Nasal cavity respiratory epithelium epithelial cell of viscerocranial mucosa (primary cell): Measurements from ENCODE around the gene KNG1. TPM values are rescaled to one million over a fixed set of nuclear protein-coding genes. Genes with fewer than 3 reads are reported as not detected.

Source experiments
- total RNA-seq: library from RNA; depleted of rRNA; stranded (reverse); fragments of >200 nt; gene quantifications from 2 replicates; pipeline ENCODE4 v1.2.3, GENCODE V29; 2014

The KNG1 gene
- not detected in 2 replicates for total RNA-seq

DNA sequence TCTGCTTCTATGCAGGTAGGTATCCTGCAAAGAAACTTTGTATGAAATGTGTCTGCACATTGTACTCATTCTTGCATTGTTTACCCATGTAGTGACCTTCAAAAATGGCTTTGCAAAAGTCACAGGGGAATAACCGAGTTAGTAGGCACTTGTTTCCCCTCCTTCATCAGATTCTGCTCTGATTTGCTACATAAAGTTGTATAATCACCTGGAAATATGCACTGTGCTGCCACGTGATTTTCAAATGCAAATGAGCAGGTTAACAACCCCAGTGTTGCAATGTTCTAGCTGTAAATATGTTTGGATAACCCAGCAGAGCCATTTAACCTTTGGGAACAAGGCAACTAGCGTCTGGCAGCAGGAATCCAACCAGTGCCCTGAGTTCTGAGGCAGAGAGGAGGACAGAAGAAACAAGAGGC is at the start of gene KNG1:
Gene KNG1 (plus strand): TSS at position 321 of the 419 bp plus-strand sequence. CDS start 184 bp downstream, outside the sequence.

DNA sequence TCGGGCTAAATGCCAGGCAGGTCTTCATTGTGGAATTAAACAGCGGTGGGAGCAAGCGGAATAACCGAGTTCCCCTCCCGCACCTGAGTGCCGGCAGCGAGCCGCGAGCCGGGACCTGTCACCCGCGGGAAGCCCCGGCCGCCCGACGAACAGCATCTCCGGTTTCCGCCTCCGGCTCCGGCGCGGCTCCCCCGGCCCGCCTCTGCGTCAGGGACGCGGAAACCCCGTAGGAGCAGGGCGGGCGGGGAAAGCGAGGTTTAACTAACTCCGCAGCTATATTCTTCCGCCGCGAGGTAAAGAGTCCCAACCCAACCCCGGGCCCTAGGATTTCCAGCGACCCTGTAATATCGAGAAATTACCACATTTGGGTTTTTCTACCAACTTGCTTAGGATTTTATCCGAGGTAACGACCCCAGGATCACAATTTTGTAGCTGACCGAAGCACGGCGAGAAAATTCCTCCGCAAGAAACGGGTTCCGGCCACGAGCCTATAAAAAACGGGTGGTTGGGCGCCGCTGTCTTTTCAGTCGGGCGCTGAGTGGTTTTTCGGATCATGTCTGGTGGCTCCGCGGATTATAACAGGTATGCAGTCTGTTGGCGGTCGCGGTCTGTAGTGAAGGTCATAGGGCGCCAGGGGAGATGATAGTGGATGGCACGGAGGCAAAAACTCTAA is 66.0 kb downstream of the KNG1 start, which contains the start of gene EIF4A2:
Gene EIF4A2 (plus strand): TSS at position 520 of the 673 bp plus-strand sequence. CDS start 34 bp downstream, at position 554.

Other genes with a start within 250 kb of the KNG1 start
- gene CRYGS, start 173.0 kb upstream of the KNG1 start, total RNA-seq, result 0.34 and 1.2 TPM in 2 replicates
- 15.1 and 21.2 TPM in 2 replicates for gene TBCCD1, start 150.0 kb upstream of the KNG1 start, total RNA-seq
- 56.5 and 117 TPM in 2 replicates for gene DNAJB11, start 146.6 kb upstream of the KNG1 start, total RNA-seq
- gene AHSG, start 104.3 kb upstream of the KNG1 start, total RNA-seq, result not detected in 2 replicates
- not detected in 2 replicates for gene FETUB, start 77.0 kb upstream of the KNG1 start, total RNA-seq
- gene HRG, start 51.3 kb upstream of the KNG1 start, total RNA-seq, result not detected in 2 replicates
- 624 TPM in 2 replicates for gene EIF4A2, start 66.2 kb downstream of the KNG1 start, total RNA-seq
- 17.1 and 23.9 TPM in 2 replicates for gene RFC4, start 89.1 kb downstream of the KNG1 start, total RNA-seq
- not detected in 2 replicates for gene ADIPOQ, start 125.4 kb downstream of the KNG1 start, total RNA-seq
- 8.9 and 35.4 TPM in 2 replicates for gene ST6GAL1, start 213.2 kb downstream of the KNG1 start, total RNA-seq